CD4-positive, alpha-beta T cell treated with Interferon gamma for 1 hour (primary cell): ENCODE results near the gene KDM4B.

Experiments
- DNase-seq: peaks from one replicate; pipeline ENCODE4 v3.0.0-alpha.2; 2020

KDM4B gene

DNA sequence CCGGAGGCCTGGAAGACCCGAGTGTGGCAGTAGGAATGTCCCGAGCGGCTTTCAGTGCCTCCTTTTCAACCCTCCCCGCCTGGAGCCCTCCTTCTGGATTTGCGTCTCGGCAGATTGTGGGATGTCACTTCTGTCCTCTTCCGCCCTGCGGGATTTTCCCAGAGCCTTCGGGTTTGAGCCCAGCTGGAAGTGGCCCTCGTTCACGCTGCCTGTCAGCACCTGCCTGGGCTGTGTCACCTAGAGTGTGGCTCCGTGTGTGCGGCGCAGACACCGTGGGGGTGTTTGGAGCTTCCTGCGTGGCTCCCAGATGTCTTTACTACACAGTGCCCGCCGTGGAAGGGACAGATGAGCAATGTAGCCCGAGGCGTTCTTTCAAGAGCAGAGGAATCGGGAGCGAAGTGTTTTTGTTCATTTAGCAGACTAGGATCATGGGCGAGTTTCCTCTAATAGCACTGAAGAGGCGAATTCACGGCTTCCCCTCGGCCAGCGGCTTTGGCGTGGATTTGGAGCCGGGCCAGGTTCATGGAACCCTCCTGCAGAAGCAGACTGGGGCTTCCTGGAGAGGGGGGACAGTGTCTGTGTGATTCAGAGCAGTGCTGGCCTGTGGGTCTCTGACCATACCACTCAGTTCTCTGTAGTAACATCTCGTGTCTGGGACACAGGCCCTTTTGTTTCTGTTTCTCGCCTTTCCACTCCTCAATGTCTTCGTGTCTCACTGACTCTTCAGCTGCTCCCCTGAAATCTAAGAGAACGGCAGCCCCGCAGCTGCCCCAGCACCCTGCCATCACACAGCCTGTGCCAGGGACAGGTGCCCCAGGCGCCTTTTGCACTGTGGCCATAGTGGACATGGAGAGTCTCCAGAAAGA lies 68.0 kb downstream of the KDM4B start:
- DNase-seq = no peak

DNA sequence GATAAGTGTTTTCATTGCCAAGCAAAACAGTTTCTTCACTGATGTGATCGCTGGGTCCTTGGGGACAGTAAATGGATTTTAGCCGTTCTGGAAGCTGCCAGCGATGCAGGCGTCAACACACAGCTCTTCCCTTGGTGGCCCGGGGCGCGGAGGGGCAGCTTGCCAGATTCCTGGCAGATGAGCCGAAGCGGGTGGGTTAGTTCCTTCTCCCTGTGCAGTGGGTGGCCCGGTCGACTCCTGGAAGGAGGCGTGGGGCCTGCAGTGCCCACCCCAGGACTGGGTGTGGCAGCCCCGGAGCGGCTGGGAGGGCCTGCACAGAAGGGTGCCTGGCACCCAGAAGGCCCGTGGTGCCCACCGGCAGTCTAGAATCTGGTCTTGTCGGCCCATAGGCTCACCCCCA lies 69.0 kb downstream of the KDM4B start:
- DNase-seq = no peak

DNA sequence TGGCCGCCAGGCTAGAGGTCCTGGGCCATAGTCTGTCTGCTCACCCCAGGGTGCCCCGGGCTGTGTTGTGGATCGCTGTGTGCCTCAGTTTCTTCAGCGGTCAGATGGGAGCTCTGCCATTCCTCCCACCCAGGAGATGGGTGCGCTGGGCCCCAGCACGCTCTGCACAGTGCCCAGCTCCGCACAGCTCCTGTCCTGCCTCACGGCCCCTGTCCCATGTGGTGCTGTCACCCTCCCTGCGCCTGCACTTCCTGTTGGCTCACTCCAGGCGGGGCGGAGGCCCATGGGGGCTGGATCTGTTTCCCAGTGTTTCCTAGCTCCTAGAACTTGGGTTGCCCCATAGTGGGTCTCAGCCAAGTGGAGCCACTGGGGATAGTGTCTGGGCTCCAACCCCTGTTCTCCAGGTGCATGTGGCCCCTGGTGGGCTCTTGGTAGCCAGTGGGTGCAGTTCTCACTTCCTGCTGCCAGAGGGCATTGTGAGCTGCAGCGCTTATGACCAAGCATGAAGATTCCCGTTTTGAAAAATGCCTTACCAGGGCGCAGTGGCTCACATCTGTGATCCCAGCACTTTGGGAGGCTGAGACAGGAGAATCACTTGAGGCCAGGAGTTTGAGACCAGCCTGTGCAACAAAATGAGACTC lies 69.8 kb downstream of the KDM4B start:
- peak; percentile 14 for DNase-seq

DNA sequence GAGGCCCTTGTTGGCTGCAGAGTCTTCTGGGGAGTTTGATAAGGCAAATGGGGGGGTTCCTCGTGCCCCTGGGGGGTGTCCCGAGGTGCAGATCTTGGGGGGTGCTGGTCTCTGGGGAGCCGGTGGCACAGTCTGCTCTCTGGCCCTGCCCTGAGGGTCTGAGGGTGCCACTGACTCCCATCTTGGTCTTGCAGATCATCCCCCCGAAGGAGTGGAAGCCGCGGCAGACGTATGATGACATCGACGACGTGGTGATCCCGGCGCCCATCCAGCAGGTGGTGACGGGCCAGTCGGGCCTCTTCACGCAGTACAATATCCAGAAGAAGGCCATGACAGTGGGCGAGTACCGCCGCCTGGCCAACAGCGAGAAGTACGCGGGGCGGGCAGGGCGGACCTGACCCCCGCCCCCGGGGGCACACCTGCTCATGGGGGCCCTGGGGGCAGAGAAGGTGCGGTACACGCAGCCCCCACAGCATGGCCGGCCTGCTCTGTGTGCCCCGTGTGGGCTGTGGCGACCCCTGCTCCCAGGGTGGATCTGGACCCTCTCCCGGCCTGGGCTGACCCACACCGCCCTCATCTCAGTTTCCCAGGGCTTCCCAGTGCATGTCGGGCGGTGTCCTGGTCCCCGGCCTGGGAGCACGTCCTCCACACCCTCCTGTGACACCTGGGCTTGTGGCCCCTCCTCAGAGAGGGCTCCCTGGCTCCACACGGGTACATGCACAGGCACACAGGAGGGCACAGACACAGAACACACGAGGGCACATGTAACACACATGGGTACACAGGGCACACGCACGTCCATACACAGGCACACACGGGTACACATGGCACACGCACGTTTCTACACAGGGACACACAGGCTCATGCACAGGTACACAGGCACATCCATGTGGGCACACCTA lies 71.0 kb downstream of the KDM4B start:
- no peak for DNase-seq

DNA sequence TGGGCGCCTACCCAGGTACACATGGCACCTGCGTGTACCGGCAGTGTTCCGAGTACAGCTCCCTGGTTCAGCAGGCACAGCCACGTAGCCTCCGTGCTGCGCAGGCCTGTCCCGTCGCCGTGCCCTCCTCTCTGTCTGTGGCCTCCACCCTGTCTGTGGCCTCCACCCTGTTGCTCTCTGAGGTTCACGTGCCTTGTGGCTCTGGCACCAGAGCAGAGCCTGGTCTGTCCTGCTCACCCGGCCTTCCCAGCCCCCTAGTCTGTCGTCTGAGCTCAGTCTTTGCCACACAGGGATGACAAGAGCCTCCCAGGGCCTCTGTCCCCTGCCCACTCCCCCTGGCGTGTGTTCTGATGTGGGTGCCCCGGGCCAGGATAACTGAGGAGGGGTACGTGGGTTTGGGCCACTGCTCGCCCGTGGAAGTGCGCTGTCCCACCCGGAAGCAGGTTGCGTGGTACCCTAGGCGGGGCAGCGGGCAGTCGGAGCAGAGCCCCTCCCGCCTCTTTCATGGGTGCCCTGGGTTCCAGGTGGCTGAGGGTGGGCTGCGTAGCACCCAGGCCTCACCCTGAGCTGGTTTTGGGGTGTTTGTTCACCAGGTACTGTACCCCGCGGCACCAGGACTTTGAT lies 71.7 kb downstream of the KDM4B start:
- no peak for DNase-seq

DNA sequence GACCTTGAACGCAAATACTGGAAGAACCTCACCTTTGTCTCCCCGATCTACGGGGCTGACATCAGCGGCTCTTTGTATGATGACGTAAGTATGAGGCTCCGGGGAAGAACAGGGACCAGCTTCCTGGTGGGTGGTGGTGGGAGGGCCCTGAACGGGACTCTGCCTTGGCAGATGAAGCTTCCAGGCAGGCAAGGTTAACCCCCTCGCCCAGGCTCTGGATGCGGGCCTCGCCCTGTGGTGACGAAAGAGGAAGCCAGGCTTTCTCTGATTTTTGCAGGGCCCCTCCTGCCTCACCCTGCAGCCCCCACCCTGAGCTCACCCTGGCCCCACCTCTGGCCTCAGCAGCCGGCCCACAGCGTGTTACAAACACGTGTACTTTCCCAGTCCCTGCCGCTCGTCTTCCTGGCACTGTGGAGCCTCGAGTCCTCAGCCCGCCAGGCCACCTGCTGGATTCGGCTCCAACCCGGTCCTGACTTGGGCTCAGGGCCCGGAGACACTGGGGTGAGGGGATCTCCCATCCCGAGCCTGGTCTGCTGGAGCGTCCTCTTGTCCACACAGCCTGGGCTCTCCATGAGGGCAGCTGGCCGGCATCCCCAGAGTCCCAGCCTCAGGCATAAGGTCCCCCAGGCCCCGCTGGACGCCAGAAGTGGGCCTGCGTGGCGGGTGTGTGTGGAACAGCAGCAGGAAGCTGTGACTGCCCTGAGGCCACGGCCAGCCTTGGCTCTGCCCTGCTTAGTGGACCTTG lies 72.4 kb downstream of the KDM4B start:
- no peak for DNase-seq

DNA sequence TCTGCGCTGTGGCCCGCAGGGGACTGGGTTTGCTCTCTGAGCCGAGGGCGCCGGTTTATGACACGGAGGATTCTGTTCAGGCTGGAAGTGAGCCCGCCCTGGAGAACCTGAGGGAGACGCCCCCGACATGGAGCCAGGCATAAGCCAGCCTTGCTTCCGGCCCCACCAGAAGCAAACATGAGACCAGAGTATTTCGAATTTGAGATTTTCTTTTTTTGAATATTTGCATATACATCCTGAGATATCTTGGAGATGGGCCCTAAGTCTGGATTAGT lies 72.9 kb downstream of the KDM4B start:
- DNase-seq = no peak

DNA sequence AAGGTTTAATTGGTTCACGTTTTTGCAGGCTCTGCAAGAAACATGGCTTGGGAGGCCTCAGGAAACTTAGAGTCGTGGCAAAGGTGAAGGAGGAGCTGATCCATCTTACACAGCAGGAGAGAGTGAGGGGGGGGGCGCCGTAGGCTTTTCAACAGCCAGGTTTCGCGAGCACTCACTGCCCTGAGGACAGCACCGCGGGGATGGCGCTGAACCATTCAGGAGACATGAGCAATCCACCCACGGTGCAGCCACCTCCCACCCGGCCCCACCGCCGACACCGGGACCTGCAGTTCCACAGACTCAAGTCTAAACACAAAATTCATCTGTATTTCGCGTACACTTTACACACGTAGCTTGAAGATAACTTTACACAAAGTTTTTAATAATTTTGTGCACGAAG lies 73.6 kb downstream of the KDM4B start:
- no peak for DNase-seq

DNA sequence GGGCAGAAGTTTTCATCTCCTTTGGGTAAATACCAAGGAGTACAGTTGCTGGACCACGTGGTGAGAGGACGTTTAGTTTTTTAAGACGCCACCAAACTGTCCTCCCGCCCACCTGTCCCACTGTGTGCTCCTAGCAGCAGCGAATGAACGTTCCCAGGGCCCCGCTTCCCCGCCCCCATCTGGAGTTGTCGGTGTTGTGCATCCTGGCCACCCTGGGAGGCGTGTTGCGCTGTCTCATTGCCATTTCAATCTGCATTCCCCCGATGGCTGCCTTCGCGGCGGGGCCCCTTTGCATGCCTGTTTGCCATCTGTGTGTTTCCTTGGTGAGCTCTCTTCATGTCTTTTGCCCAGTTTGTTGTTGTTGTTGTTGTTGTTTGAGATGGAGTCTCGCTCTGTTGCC lies 76.1 kb downstream of the KDM4B start:
- no peak for DNase-seq

DNA sequence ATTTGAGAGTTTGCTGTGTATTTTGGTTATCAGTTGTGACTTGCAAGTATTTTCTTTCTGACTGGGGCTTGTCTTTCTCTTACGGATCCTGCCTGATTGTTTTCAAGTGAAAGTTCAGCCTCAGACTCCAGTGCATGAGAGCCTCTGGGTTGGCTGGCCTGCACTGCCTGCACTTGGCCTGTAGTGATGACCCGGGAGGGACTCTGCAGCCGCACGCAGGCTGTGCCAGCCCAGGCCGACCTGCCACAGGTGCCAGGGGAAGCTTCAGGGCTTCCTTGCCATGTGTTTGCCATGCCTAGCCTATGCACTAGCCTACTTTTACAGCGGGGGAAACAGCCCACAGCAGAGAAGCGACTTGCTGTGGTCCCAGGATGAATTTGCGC lies 77.0 kb downstream of the KDM4B start:
- DNase-seq = no peak

DNA sequence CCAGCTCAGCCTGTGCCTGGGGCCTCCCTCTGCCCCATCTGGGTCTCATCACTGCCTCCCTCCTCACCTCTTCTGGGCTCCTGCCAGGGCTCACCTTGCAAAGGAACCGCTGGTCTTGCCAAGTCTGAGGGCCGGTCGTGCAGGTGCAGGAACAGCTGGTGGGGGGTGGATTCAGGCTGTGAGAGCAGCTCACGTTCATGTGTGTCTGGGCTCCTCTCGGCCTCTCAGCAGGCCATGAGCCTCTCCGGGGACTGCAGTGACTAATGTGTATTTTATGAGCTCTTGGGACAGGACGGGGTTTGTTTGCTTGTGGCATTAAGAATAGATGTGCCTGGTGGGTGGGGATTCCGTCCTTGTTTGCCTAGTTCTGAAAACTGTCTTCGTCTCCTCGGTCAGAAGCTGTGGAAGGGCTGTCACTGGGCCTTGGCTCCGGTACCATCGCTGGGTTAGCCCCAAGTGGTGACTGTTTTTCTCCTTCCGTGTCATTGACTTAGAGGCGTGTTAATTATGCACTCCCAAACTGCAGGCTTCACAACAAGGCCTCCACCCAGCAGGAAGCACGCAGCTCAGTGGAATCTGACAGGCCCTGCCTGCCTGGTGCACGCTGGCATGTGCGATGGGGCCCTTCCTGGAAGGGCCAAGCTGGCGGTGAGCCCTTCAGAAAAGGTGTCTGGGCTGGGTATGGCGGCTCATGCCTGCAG lies 77.6 kb downstream of the KDM4B start:
- no peak for DNase-seq

DNA sequence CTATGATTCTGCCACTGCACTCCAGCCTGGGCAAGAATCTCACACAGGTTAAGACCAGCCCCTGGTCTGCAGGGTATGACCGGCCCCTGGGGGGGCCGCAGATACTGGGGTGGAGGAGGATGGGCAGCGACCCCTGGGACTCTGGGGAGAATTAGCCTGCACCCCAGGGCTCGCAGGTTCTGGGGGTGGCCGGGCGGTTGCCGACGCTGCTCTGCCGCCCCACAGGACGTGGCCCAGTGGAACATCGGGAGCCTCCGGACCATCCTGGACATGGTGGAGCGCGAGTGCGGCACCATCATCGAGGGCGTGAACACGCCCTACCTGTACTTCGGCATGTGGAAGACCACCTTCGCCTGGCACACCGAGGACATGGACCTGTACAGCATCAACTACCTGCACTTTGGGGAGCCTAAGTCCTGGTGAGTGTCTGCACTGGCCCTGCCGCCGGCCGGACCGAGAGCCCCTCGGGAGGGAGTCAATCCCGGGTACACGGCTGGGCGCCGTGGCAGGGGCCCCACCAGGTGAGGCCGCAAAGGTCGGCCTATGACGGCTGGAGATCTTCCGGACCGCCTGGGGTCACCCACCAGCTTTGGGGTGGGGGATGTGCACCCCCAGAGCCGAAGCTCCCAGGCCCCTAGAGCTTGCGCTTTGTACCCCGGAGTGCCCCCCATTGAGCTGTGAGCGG lies 78.5 kb downstream of the KDM4B start:
- no peak for DNase-seq

DNA sequence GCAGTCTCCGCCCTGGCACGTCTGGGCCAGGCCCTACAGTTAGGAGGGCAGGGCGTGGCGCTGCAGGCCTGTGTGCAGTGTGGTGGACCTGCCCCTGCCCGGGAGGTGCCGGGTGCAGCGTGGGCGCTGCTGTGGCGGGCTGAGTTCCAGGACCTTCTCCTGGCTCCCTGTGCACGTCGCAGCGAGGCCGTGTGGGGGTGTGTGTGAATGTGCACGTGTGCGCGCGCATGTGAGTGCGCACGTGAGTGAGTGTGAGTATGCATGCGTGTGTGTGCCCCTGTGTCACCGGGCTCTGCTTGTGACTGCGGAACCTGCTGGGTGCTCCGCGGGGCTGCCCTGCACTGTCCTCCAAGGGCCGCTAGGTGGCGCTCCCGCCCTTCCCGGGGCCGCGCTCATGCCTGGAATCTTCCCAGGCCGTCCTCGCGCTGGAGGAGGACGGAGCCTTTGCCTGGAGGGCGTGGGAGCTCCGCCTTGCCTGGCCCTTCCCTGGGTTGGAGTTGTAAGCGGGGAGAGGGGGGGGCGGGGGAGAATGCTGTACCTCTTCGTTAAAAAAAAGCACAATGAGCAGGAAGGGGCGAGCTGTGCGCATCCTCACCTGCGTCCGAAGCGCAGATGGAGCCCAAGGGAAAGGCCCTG lies 79.3 kb downstream of the KDM4B start:
- peak; percentile 44 for DNase-seq

DNA sequence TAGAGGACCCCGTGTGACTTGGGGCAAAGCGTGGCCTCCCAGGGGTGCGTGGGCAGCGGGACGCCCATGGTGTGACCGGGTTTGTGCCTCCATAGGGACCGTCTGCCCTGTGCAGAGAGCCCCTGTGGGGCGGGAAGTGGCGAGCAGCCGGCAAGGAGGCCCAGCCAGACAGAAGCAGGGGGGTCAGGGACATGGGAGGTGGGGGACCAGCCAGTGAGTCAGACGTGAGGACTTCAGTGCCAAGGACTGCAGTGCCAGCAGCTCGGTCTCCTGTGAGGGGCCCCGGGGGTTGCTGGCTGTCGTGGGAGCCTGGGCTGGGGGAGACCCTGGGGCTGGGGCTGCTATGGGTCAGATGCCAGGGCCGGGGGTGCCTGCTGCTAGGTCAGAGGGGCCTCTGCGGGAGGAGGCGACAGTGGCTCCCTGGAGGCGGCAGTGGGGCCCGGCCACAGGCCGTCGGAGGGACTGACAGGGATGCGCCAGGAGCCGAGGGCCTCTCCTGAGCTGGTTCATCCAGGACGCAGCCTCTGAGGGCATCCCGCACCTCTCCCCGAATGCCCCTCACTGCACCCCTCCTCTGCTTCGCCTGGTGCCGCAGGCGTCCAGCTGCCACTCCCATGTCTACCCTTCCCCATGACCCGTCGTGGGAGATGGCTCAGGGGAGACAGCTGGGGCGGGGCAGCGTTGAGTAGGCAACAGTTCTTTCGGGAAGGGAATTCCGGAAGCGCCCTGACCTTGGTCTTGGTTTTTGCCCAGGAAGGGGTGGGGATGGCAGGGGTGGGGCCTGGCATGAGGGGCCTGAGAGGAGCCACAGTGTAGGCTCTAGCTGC lies 80.0 kb downstream of the KDM4B start:
- DNase-seq = no peak

DNA sequence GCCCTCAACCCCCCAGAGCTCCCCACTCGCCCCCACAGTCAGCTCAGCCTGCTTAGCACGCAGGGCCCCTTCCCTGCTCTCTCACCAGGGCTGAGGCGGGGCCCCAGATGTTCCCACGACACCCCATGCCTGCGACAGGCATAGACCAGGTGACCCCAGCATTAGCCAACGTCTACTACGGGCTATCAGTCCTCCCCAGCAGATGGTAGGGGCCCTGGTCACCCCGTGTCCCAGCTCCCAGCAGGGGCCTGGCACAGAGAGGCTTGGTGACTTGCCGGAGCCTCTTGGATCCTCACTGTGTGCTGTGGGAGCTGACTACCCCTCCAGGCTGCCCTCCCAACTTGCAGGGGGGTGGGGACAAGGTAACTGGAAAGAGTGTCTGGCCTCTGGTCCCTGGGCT lies 80.6 kb downstream of the KDM4B start:
- DNase-seq = no peak

DNA sequence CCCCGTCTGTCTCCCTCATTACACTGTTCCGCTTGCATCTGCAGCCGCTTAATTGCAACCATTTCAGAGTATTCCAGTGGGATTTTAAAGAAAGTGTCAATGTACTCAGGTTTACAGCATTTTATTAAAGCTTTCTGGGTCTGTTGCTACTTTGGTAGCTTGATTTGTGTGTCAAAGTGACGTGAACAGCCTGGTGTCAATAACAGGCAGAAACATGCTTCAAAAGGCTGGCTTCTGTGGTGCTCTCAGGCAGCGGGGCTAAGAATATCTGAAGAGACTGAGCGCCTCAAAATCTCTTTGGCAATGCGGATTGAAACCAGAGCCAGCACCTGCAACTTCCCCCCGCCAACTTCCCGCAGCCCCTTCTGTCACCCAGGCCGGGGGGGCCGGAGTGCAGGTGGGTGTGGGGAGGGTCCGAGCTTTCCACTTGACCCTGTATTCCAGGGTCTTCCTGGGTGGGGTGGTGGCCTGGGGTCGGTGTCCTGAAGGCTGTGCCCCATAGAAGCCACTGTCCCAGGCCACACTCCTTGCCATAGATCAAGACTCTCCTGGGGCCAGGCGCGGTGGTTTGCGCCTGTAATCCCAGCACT lies 81.2 kb downstream of the KDM4B start:
- DNase-seq = no peak

DNA sequence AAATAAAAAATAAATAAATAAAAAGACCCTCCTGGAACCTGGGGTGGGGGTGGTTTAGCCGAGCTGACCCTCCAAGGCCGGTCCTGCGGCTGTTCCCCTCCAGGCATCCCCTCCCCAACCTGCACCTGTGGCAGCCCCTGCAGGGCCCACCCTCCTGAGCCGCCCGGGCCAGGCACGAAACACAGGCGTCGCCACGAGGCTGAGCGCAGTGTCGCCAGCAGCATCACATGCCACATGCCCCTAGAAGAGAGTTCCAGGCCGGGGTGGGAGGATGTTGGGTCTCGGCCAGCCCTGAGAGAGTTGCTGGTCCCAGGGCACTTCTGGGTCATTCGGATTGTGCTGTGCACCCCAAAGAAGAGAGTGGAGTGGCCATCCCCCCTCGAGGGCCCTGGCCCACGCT lies 82.0 kb downstream of the KDM4B start:
- no peak for DNase-seq

DNA sequence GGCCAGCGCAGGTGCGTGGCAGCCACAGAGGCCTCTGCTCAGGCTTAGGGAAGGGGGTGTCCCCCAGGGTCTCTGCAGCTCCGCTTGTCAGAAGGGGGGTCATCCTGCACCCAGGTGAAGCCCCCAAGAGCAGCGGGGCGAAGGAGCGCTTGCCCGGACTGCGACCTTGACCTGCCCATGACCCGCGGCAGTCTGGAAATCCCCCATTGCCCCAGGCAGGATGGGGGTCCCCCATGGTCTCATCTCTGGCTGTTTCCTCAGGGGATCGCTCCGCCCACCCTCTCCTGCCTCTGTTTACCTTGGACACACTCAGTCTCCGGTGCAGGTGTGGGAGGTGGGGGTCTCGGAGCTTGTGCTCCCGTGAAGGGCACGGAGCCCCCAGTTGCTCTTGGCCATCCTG lies 82.7 kb downstream of the KDM4B start:
- DNase-seq = no peak

DNA sequence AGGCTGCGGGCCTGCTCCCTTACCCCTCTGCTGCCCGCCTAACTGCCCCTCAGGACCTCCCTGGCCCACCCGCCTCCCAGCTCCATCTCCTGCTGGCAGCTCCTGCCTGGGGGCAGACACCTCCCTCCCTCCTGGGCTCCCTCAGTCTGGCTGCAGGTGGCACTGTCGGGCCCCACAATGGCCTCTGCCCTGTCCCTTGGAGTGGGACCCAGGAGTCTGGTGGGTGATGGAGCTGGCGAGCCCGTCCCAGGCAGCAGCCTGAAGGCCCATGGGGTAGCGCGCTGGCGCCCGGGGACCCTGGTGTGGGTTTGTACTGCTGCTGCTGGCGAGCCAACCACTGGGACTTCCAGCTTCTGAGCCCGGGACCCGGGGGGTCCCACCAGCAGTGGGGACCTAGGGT lies 83.6 kb downstream of the KDM4B start:
- DNase-seq = no peak
